ENCODE results near the gene GOLPH3L. TPM values are rescaled to one million over a fixed set of nuclear protein-coding genes. Genes with fewer than 3 reads are reported as not detected.
"Not testable (repeated sequence)": the region's sequence is repeated elsewhere in the genome, so short reads cannot be mapped to it uniquely, and the experiment has no call there.

GOLPH3L gene
- total and polyA plus RNA-seq, 5 donors from 2014 or later, result 8.6 to 30.0 (median 24.1) TPM

- Histone ChIP-seq H3K27me3 (ENCODE audit: control insufficient read depth, insufficient read depth, low read length) (no peaks in the 10 kb centered on the region), H3K27ac (ENCODE audit: insufficient read depth, low read length, poor library complexity, severe bottlenecking) (no peak overlapping the region), H3K4me1 (ENCODE audit: control insufficient read depth, insufficient read depth, low read length, poor library complexity, severe bottlenecking) (no peaks in the 10 kb centered on the region), H3K9me3 (ENCODE audit: control insufficient read depth in 2 of 2, low read length in 2 of 2) (no peaks in the 10 kb centered on the region), H3K36me3 (ENCODE audit: control insufficient read depth, insufficient read depth, low read length) (peaks cover 7% of the 10 kb centered on the region), H3K4me3 (ENCODE audit: low read depth, low read length) (no peak overlapping the region)
- H3K4me1 Mint-ChIP-seq, result peaks cover 4 to 20% (median 10%) of the 10 kb centered on the region in 4 donors
- no peak for DNase-seq
- no peaks in the 10 kb centered on the region for H3K27me3 Mint-ChIP-seq
- no peaks in the 10 kb centered on the region for H3K9me3 Mint-ChIP-seq
- H3K27ac Mint-ChIP-seq, result no peak overlapping the region
- ATAC-seq (ENCODE audit: low read depth in 2 of 2), result no peak
- peaks cover 14% of the 10 kb centered on the region for H3K36me3 Mint-ChIP-seq
- no peak overlapping the region for H3K4me3 Mint-ChIP-seq
Observed at GRCh38 chr1:150601540-150601939, 95.4 kb downstream of the GOLPH3L start.

- H3K4me3 Mint-ChIP-seq; H3K36me3 ChIP-seq (ENCODE audit: control insufficient read depth, insufficient read depth, low read length); H3K27ac Mint-ChIP-seq; H3K4me3 ChIP-seq (ENCODE audit: low read depth, low read length); H3K27ac ChIP-seq (ENCODE audit: insufficient read depth, low read length, poor library complexity, severe bottlenecking); H3K27me3 Mint-ChIP-seq; H3K9me3 ChIP-seq (ENCODE audit: control insufficient read depth in 2 of 2, low read length in 2 of 2); H3K4me1 ChIP-seq (ENCODE audit: control insufficient read depth, insufficient read depth, low read length, poor library complexity, severe bottlenecking); H3K9me3 Mint-ChIP-seq; ATAC-seq (ENCODE audit: low read depth in 2 of 2); DNase-seq; H3K27me3 ChIP-seq (ENCODE audit: control insufficient read depth, insufficient read depth, low read length): not testable (repeated sequence)
- Mint-ChIP-seq H3K4me1 (peaks cover 11 to 21% (median 14%) of the 10 kb centered on the region in 4 donors), H3K36me3 (peaks cover 17% of the 10 kb centered on the region)
Observed at GRCh38 chr1:150598346-150598745, 98.6 kb downstream of the GOLPH3L start.

- Histone ChIP-seq H3K9me3 (ENCODE audit: control insufficient read depth in 2 of 2, low read length in 2 of 2) (no peaks in the 10 kb centered on the region), H3K4me3 (ENCODE audit: low read depth, low read length) (no peak overlapping the region), H3K36me3 (ENCODE audit: control insufficient read depth, insufficient read depth, low read length) (peaks cover 7% of the 10 kb centered on the region), H3K27ac (ENCODE audit: insufficient read depth, low read length, poor library complexity, severe bottlenecking) (no peak overlapping the region), H3K4me1 (ENCODE audit: control insufficient read depth, insufficient read depth, low read length, poor library complexity, severe bottlenecking) (no peaks in the 10 kb centered on the region), H3K27me3 (ENCODE audit: control insufficient read depth, insufficient read depth, low read length) (no peaks in the 10 kb centered on the region)
- peak overlapping the region in 2 of 4 donors; percentile 22 to 63 for H3K4me3 Mint-ChIP-seq
- ATAC-seq (ENCODE audit: low read depth in 2 of 2) (no peak), DNase-seq (no peak)
- peaks cover 18% of the 10 kb centered on the region for H3K36me3 Mint-ChIP-seq
- no peaks in the 10 kb centered on the region for H3K9me3 Mint-ChIP-seq
- peaks cover 10 to 23% (median 13%) of the 10 kb centered on the region in 4 donors for H3K4me1 Mint-ChIP-seq
- H3K27ac Mint-ChIP-seq, result peak overlapping the region in 2 of 3 donors; percentile 48 to 57
- H3K27me3 Mint-ChIP-seq, result no peaks in the 10 kb centered on the region
Observed at GRCh38 chr1:150596976-150597375, 100.0 kb downstream of the GOLPH3L start.

Other genes with a start within 250 kb of the GOLPH3L start
- gene TARS2, start 209.7 kb downstream of the GOLPH3L start, total RNA-seq, result 34.0 TPM
- gene TARS2, start 209.7 kb downstream of the GOLPH3L start, polyA plus RNA-seq, result 10 to 100 TPM; 28.6 to 36.6 (median 31.5) TPM
- 0.22 TPM for gene ECM1, start 189.0 kb downstream of the GOLPH3L start, total RNA-seq
- under 1 TPM in 1 of 4 donors, not detected in 3; 0.10 TPM for gene ECM1, start 189.0 kb downstream of the GOLPH3L start, polyA plus RNA-seq
- not detected for gene FALEC, start 181.4 kb downstream of the GOLPH3L start, total RNA-seq
- gene FALEC, start 181.4 kb downstream of the GOLPH3L start, polyA plus RNA-seq, result under 1 TPM in 1 of 4 donors, not detected in 3; 0.42 TPM
- gene ADAMTSL4, start 147.7 kb downstream of the GOLPH3L start, total RNA-seq, result 0.12 TPM
- under 1 TPM in 1 of 4 donors, not detected in 3; 0.22 TPM for gene ADAMTSL4, start 147.7 kb downstream of the GOLPH3L start, polyA plus RNA-seq
- gene MCL1, start 117.5 kb downstream of the GOLPH3L start, total RNA-seq, result 764 TPM
- 100 to 1,000 TPM; 167 to 209 (median 178) TPM for gene MCL1, start 117.5 kb downstream of the GOLPH3L start, polyA plus RNA-seq
- gene ENSA, start 67.5 kb downstream of the GOLPH3L start, total RNA-seq, result 169 TPM
- 10 to 100 TPM; 41.2 to 61.9 (median 52.4) TPM for gene ENSA, start 67.5 kb downstream of the GOLPH3L start, polyA plus RNA-seq
- not detected for gene HORMAD1, start 23.7 kb upstream of the GOLPH3L start, total RNA-seq
- not detected for gene HORMAD1, start 23.7 kb upstream of the GOLPH3L start, polyA plus RNA-seq
- gene CTSS, start 68.6 kb upstream of the GOLPH3L start, total RNA-seq, result 114 TPM
- 100 to 1,000 TPM; 158 to 227 (median 205) TPM for gene CTSS, start 68.6 kb upstream of the GOLPH3L start, polyA plus RNA-seq
- gene CTSK, start 111.1 kb upstream of the GOLPH3L start, total RNA-seq, result 18.0 TPM
- gene CTSK, start 111.1 kb upstream of the GOLPH3L start, polyA plus RNA-seq, result 1 to 10 TPM in 1 of 4 donors, under 1 TPM in 2, not detected in 1; 0.10 to 1.4 (median 0.82) TPM
- gene ARNT, start 179.4 kb upstream of the GOLPH3L start, total RNA-seq, result 43.3 TPM
- 10 to 100 TPM; 25.9 to 29.0 (median 27.0) TPM for gene ARNT, start 179.4 kb upstream of the GOLPH3L start, polyA plus RNA-seq
- gene CTXND2, start 190.0 kb upstream of the GOLPH3L start, total RNA-seq, result not detected
- gene CTXND2, start 190.0 kb upstream of the GOLPH3L start, polyA plus RNA-seq, result not detected
- 48.7 TPM for gene SETDB1, start 229.2 kb upstream of the GOLPH3L start, total RNA-seq
- 10 to 100 TPM in 3 of 4 donors, 1 to 10 TPM in 1; 9.4 to 13.6 (median 12.3) TPM for gene SETDB1, start 229.2 kb upstream of the GOLPH3L start, polyA plus RNA-seq

Data from CD4-positive, CD25-positive, alpha-beta regulatory T cell (primary cell).